Subcutaneous adipose tissue (tissue), 4 donors: ENCODE data around the gene LDHD. TPM values are rescaled to one million over a fixed set of nuclear protein-coding genes. Genes with fewer than 3 reads are reported as not detected.

Source experiments
- CTCF ChIP-seq: fragments of 450-650 bp; IDR thresholded peaks from one replicate; pipeline ENCODE4 v1.5.1; 2016; ENCODE audit warnings: low read depth, mild to moderate bottlenecking, control low read depth, antibody characterized with exemption, moderate library complexity
- total RNA-seq, 4 donors: library from RNA; depleted of rRNA; stranded (reverse); fragments of >200 nt; gene quantifications; one replicate each; pipeline ENCODE4 v1.1.0, GENCODE V29; 2016

Gene LDHD
- total RNA-seq, 4 donors from 2014 or later: 6.0 to 120 (median 17.1) TPM

GRCh38 chr16:75102595-75102994 lies 14.0 kb downstream of the LDHD start:
- TF ChIP-seq CTCF: no peak

GRCh38 chr16:75101635-75102034 lies 14.9 kb downstream of the LDHD start:
- TF ChIP-seq CTCF: no peak

GRCh38 chr16:75100603-75100990 lies 16.0 kb downstream of the LDHD start:
- no peak for TF ChIP-seq CTCF

GRCh38 chr16:75099738-75100602 lies 16.6 kb downstream of the LDHD start:
- no peak for TF ChIP-seq CTCF

- no peak for TF ChIP-seq CTCF
Measured at GRCh38 chr16:75099075-75099667, 17.4 kb downstream of the LDHD start.

GRCh38 chr16:75097941-75098901 lies 18.4 kb downstream of the LDHD start:
- no peak for TF ChIP-seq CTCF
